ENCODE results near the gene STMN3.
"Not testable (repeated sequence)": the region's sequence is repeated elsewhere in the genome, so short reads cannot be mapped to it uniquely, and the experiment has no call there.

DNA sequence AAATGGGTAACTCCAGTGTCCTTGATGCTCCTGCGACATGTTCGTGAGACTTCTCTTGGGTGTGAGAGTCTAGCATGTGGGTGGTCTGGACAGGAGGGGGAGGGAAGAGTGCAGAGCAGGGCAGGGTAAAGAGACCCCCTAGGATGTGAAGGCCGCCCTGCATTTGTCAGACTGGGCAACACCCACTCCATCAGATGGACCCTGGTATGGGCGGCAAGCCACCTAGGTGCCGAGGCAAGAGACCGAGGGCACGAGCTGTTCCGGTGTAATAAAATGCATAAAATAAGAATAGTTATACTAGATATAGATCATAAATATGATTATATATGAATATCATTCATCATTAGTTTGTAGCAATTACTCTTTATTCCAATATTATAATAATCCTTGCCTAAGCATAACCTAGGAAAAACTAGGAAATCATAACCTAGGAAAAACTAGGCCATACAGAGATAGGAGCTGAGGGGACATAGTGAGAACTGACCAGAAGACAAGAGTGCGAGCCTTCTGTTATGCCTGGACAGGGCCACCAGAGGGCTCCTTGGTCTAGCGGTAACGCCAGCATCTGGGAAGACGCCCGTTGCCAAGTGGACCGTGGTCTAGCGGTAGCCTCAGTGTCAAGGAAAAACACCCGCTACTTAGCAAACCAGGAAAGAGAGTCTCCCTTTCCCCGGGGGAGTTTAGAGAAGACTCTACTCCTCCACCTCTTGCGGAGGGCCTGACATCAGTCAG is 39.2 kb downstream of the STMN3 start:
- TF ChIP-seq RAD21 (IDR thresholded peaks at IDR 0.05; ENCODE audit: low read depth); POLR2AphosphoS5 (IDR thresholded peaks at IDR 0.05; ENCODE audit: low read depth, low read length); ZNF274 (IDR thresholded peaks at IDR 0.05; ENCODE audit: low read depth, low read length); SRF (IDR thresholded peaks at IDR 0.05; ENCODE audit: low read depth): not testable (repeated sequence)
- TF ChIP-seq, protein P1, sequence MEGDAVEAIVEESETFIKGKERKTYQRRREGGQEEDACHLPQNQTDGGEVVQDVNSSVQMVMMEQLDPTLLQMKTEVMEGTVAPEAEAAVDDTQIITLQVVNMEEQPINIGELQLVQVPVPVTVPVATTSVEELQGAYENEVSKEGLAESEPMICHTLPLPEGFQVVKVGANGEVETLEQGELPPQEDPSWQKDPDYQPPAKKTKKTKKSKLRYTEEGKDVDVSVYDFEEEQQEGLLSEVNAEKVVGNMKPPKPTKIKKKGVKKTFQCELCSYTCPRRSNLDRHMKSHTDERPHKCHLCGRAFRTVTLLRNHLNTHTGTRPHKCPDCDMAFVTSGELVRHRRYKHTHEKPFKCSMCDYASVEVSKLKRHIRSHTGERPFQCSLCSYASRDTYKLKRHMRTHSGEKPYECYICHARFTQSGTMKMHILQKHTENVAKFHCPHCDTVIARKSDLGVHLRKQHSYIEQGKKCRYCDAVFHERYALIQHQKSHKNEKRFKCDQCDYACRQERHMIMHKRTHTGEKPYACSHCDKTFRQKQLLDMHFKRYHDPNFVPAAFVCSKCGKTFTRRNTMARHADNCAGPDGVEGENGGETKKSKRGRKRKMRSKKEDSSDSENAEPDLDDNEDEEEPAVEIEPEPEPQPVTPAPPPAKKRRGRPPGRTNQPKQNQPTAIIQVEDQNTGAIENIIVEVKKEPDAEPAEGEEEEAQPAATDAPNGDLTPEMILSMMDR (IDR thresholded peaks at IDR 0.05 in 2 of 3, conservative IDR thresholded peaks at IDR 0.05 in 1 of 3; ENCODE audit: borderline replicate concordance in 1 of 3, insufficient read depth in 1 of 3, low read depth in 2 of 3, low read length in 2 of 3) = peak in 2 of 3 experiments; percentile 37; a peak in 4 of 6 replicates
- TF ChIP-seq, protein P2, sequence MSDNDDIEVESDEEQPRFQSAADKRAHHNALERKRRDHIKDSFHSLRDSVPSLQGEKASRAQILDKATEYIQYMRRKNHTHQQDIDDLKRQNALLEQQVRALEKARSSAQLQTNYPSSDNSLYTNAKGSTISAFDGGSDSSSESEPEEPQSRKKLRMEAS (IDR thresholded peaks at IDR 0.05) = not testable (repeated sequence)
- TF ChIP-seq, protein P3, sequence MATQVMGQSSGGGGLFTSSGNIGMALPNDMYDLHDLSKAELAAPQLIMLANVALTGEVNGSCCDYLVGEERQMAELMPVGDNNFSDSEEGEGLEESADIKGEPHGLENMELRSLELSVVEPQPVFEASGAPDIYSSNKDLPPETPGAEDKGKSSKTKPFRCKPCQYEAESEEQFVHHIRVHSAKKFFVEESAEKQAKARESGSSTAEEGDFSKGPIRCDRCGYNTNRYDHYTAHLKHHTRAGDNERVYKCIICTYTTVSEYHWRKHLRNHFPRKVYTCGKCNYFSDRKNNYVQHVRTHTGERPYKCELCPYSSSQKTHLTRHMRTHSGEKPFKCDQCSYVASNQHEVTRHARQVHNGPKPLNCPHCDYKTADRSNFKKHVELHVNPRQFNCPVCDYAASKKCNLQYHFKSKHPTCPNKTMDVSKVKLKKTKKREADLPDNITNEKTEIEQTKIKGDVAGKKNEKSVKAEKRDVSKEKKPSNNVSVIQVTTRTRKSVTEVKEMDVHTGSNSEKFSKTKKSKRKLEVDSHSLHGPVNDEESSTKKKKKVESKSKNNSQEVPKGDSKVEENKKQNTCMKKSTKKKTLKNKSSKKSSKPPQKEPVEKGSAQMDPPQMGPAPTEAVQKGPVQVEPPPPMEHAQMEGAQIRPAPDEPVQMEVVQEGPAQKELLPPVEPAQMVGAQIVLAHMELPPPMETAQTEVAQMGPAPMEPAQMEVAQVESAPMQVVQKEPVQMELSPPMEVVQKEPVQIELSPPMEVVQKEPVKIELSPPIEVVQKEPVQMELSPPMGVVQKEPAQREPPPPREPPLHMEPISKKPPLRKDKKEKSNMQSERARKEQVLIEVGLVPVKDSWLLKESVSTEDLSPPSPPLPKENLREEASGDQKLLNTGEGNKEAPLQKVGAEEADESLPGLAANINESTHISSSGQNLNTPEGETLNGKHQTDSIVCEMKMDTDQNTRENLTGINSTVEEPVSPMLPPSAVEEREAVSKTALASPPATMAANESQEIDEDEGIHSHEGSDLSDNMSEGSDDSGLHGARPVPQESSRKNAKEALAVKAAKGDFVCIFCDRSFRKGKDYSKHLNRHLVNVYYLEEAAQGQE (IDR thresholded peaks at IDR 0.05; ENCODE audit: low read depth) = not testable (repeated sequence)
